Neural progenitor cell (in vitro differentiated cells): ENCODE data around the gene DLG2. TPM values are rescaled to one million over a fixed set of nuclear protein-coding genes. Genes with fewer than 3 reads are reported as not detected.

Source experiments
- DNase-seq: peaks from one replicate; pipeline ENCODE4 v3.0.0-alpha.2; 2016; ENCODE audit warnings: low spot score
- H2AFZ ChIP-seq: fragments of 200-600 bp; sonication (generic); replicated peaks from 2 replicates; pipeline ENCODE4 v1.6.1; 2016; ENCODE audit warnings: antibody characterized with exemption
- H3F3A ChIP-seq: fragments of 200-600 bp; sonication (generic); 2 replicates; pipeline ENCODE4 v1.6.1; 2016; ENCODE audit warnings: antibody characterized with exemption, low read depth
- H3K27ac ChIP-seq: fragments of 200-600 bp; sonication (generic); 2 replicates; pipeline ENCODE4 v1.5.1; 2016; ENCODE audit warnings: mild to moderate bottlenecking
- H3K27me3 ChIP-seq: fragments of 200-600 bp; sonication (generic); 2 replicates; pipeline ENCODE4 v1.6.1; 2016; ENCODE audit warnings: mild to moderate bottlenecking, moderate library complexity
- H3K36me3 ChIP-seq: fragments of 200-600 bp; sonication (generic); 2 replicates; pipeline ENCODE4 v1.5.1; 2016
- H3K4me1 ChIP-seq: fragments of 200-600 bp; sonication (generic); 2 replicates; pipeline ENCODE4 v1.6.1; 2016; ENCODE audit warnings: mixed run types
- H3K4me2 ChIP-seq: fragments of 200-600 bp; sonication (generic); 2 replicates; pipeline ENCODE4 v1.6.1; 2016
- H3K4me3 ChIP-seq: fragments of 200-600 bp; sonication (generic); 2 replicates; pipeline ENCODE4 v1.5.1; 2016
- H3K79me2 ChIP-seq: fragments of 200-600 bp; sonication (generic); 2 replicates; pipeline ENCODE4 v1.6.1; 2016; ENCODE audit warnings: low read depth
- H3K9ac ChIP-seq: fragments of 200-600 bp; sonication (generic); 2 replicates; pipeline ENCODE4 v1.6.1; 2016
- H3K9me3 ChIP-seq: fragments of 200-600 bp; sonication (generic); 2 replicates; pipeline ENCODE4 v1.5.1; 2016; ENCODE audit warnings: low read depth
- H4K20me1 ChIP-seq: fragments of 200-600 bp; sonication (generic); 2 replicates; pipeline ENCODE4 v1.6.1; 2016; ENCODE audit warnings: low read depth
- H3K27ac Mint-ChIP-seq: 3 replicates; pipeline ENCODE4 v1.8.0; 2021; ENCODE audit warnings: mixed read lengths
- H3K27me3 Mint-ChIP-seq: 2 replicates; pipeline ENCODE4 v1.8.0; 2022; ENCODE audit warnings: low read depth, mild to moderate bottlenecking, inconsistent platforms, moderate library complexity, mixed read lengths; ENCODE audit not compliant: insufficient read depth
- H3K36me3 Mint-ChIP-seq: 3 replicates; pipeline ENCODE4 v1.8.0; 2021; ENCODE audit warnings: mixed read lengths
- H3K4me1 Mint-ChIP-seq: 3 replicates; pipeline ENCODE4 v1.8.0; 2021; ENCODE audit warnings: mixed read lengths
- H3K4me3 Mint-ChIP-seq: 3 replicates; pipeline ENCODE4 v1.8.0; 2021; ENCODE audit warnings: mild to moderate bottlenecking, moderate library complexity, mixed read lengths
- H3K9me3 Mint-ChIP-seq: 3 replicates; pipeline ENCODE4 v1.8.0; 2020; ENCODE audit warnings: mixed read lengths
- CTCF ChIP-seq: fragments of 200-600 bp; sonication (generic); IDR thresholded peaks from 2 replicates; pipeline ENCODE4 v1.5.1; 2017; ENCODE audit warnings: antibody characterized with exemption, mild to moderate bottlenecking
- EZH2 ChIP-seq: fragments of 200-600 bp; sonication (generic); IDR thresholded peaks from 2 replicates; pipeline ENCODE4 v1.6.1; 2017; ENCODE audit warnings: antibody characterized with exemption, mild to moderate bottlenecking, moderate library complexity
- EZH2phosphoT487 ChIP-seq: fragments of 200-600 bp; sonication (generic); IDR thresholded peaks from 2 replicates; pipeline ENCODE4 v1.6.1; 2017; ENCODE audit warnings: antibody characterized with exemption
- total RNA-seq: library from RNA; depleted of rRNA; stranded (reverse); fragments of >200 nt; gene quantifications from 2 replicates; pipeline ENCODE4 v1.2.3, GENCODE V29; 2015; ENCODE audit warnings: low replicate concordance

Gene DLG2
- total RNA-seq, 1 donor from 2014 or later = 7.5 TPM

GRCh38 chr11:85269109-85269508 is 358.0 kb downstream of the DLG2 start:
- H3K4me3 Mint-ChIP-seq = no peak overlapping the region
- Histone ChIP-seq H3K27ac (no peak overlapping the region), H3K9me3 (no peaks in the 10 kb centered on the region), H3K9ac (no peak overlapping the region), H3K4me3 (no peak overlapping the region), H3K79me2 (no peaks in the 10 kb centered on the region), H4K20me1 (no peaks in the 10 kb centered on the region), H3K4me1 (no peaks in the 10 kb centered on the region), H2AFZ (no peak overlapping the region), H3F3A (no peaks in the 10 kb centered on the region), H3K36me3 (no peaks in the 10 kb centered on the region), H3K27me3 (no peaks in the 10 kb centered on the region), H3K4me2 (no peak overlapping the region)
- H3K36me3 Mint-ChIP-seq = no peaks in the 10 kb centered on the region
- no peaks in the 10 kb centered on the region for H3K27me3 Mint-ChIP-seq
- no peaks in the 10 kb centered on the region for H3K4me1 Mint-ChIP-seq
- H3K9me3 Mint-ChIP-seq = peaks cover 7% of the 10 kb centered on the region
- DNase-seq = no peak
- TF ChIP-seq EZH2phosphoT487 = no peak
- TF ChIP-seq CTCF = no peak
- H3K27ac Mint-ChIP-seq = no peak overlapping the region

GRCh38 chr11:85266646-85267045 is 360.5 kb downstream of the DLG2 start:
- no peak overlapping the region for H2AFZ ChIP-seq
- H3F3A ChIP-seq = no peaks in the 10 kb centered on the region
- H3K4me1 ChIP-seq = no peaks in the 10 kb centered on the region
- H3K9me3 ChIP-seq = no peaks in the 10 kb centered on the region
- TF ChIP-seq EZH2 (no peak), CTCF (no peak), EZH2phosphoT487 (no peak)
- Mint-ChIP-seq H3K4me3 (no peak overlapping the region), H3K27me3 (no peaks in the 10 kb centered on the region), H3K27ac (no peak overlapping the region), H3K9me3 (no peaks in the 10 kb centered on the region), H3K4me1 (no peaks in the 10 kb centered on the region), H3K36me3 (no peaks in the 10 kb centered on the region)
- DNase-seq = no peak
- H3K27ac ChIP-seq = no peak overlapping the region
- no peak overlapping the region for H3K4me3 ChIP-seq
- no peaks in the 10 kb centered on the region for H4K20me1 ChIP-seq
- H3K79me2 ChIP-seq = no peaks in the 10 kb centered on the region
- no peak overlapping the region for H3K4me2 ChIP-seq
- no peaks in the 10 kb centered on the region for H3K36me3 ChIP-seq
- no peaks in the 10 kb centered on the region for H3K27me3 ChIP-seq
- H3K9ac ChIP-seq = no peak overlapping the region

GRCh38 chr11:85263328-85263727 is 363.8 kb downstream of the DLG2 start:
- DNase-seq = no peak
- TF ChIP-seq CTCF (no peak), EZH2phosphoT487 (no peak)
- no peak overlapping the region for H3K4me3 ChIP-seq
- no peak overlapping the region for H2AFZ ChIP-seq
- Mint-ChIP-seq H3K4me1 (no peaks in the 10 kb centered on the region), H3K9me3 (no peaks in the 10 kb centered on the region), H3K36me3 (no peaks in the 10 kb centered on the region), H3K27me3 (no peaks in the 10 kb centered on the region), H3K4me3 (no peak overlapping the region), H3K27ac (no peak overlapping the region)
- H3F3A ChIP-seq = no peaks in the 10 kb centered on the region
- no peak overlapping the region for H3K27ac ChIP-seq
- H3K79me2 ChIP-seq = no peaks in the 10 kb centered on the region
- no peaks in the 10 kb centered on the region for H3K36me3 ChIP-seq
- no peak overlapping the region for H3K9ac ChIP-seq
- no peaks in the 10 kb centered on the region for H4K20me1 ChIP-seq
- no peaks in the 10 kb centered on the region for H3K9me3 ChIP-seq
- no peaks in the 10 kb centered on the region for H3K4me1 ChIP-seq
- no peaks in the 10 kb centered on the region for H3K27me3 ChIP-seq
- H3K4me2 ChIP-seq = no peak overlapping the region

GRCh38 chr11:85257837-85258236 is 369.3 kb downstream of the DLG2 start:
- Histone ChIP-seq H3K79me2 (no peaks in the 10 kb centered on the region), H3K27ac (no peak overlapping the region), H2AFZ (no peak overlapping the region), H3K9ac (no peak overlapping the region), H3K36me3 (no peaks in the 10 kb centered on the region), H3F3A (no peaks in the 10 kb centered on the region), H3K27me3 (no peaks in the 10 kb centered on the region), H3K4me3 (no peak overlapping the region), H3K9me3 (no peaks in the 10 kb centered on the region), H3K4me1 (no peaks in the 10 kb centered on the region), H3K4me2 (no peak overlapping the region), H4K20me1 (no peaks in the 10 kb centered on the region)
- H3K36me3 Mint-ChIP-seq = no peaks in the 10 kb centered on the region
- no peak for DNase-seq
- no peaks in the 10 kb centered on the region for H3K9me3 Mint-ChIP-seq
- TF ChIP-seq EZH2 (no peak), EZH2phosphoT487 (no peak), CTCF (no peak)
- H3K27me3 Mint-ChIP-seq = no peaks in the 10 kb centered on the region
- no peak overlapping the region for H3K27ac Mint-ChIP-seq
- H3K4me1 Mint-ChIP-seq = no peaks in the 10 kb centered on the region
- no peak overlapping the region for H3K4me3 Mint-ChIP-seq
